DND-41 (cell line): ENCODE data around the gene MYL3.

ENCODE experiments used
- ATAC-seq: fragments of 200-7000 bp; cut with Tn5 transposase; 3 replicates; pipeline ENCODE4 v1.9.1; 2021; ENCODE audit warnings: low read depth; ENCODE audit not compliant: insufficient read depth
- DNase-seq: peaks from one replicate; pipeline ENCODE4 v3.0.0-alpha.2; 2020
- H2AFZ ChIP-seq: 2 replicates; pipeline ENCODE4 v1.6.0; 2012; ENCODE audit warnings: low read depth, low read length
- H3K27ac ChIP-seq: 2 replicates; pipeline ENCODE4 v1.5.1; 2012; ENCODE audit warnings: low read length, inconsistent platforms
- H3K27me3 ChIP-seq: fragments of 200-600 bp; sonication (generic); 2 replicates; pipeline ENCODE4 v1.6.0; 2012; ENCODE audit warnings: low read length, mild to moderate bottlenecking, inconsistent platforms; ENCODE audit not compliant: insufficient read depth, poor library complexity
- H3K36me3 ChIP-seq: 2 replicates; pipeline ENCODE4 v1.5.1; 2012; ENCODE audit warnings: low read length, inconsistent platforms; ENCODE audit not compliant: insufficient read depth
- H3K4me1 ChIP-seq: 2 replicates; pipeline ENCODE4 v1.5.1; 2012; ENCODE audit warnings: mild to moderate bottlenecking, low read length; ENCODE audit not compliant: insufficient read depth
- H3K4me2 ChIP-seq: 2 replicates; pipeline ENCODE4 v1.6.0; 2012; ENCODE audit warnings: mild to moderate bottlenecking, moderate library complexity, low read length, inconsistent platforms; ENCODE audit not compliant: insufficient read depth
- H3K4me3 ChIP-seq, 2 experiments: fragments of 200-600 bp in 1 of 2; shearing (Covaris generic) in 1 of 2; 2 replicates each; pipeline ENCODE4 v1.5.1; 2012 to 2016; ENCODE audit warnings: inconsistent platforms in 2 of 2, low read length in 2 of 2, mild to moderate bottlenecking in 2 of 2, low read depth in 1 of 2, moderate library complexity in 1 of 2
- H3K79me2 ChIP-seq: 2 replicates; pipeline ENCODE4 v1.6.0; 2012; ENCODE audit warnings: low read length, inconsistent platforms; ENCODE audit not compliant: insufficient read depth
- H3K9ac ChIP-seq: 2 replicates; pipeline ENCODE4 v1.6.0; 2012; ENCODE audit warnings: low read depth, mild to moderate bottlenecking, inconsistent platforms, low read length, moderate library complexity
- H3K9me3 ChIP-seq: 2 replicates; pipeline ENCODE4 v1.5.1; 2012; ENCODE audit warnings: low read length, moderate library complexity, mild to moderate bottlenecking, inconsistent platforms; ENCODE audit not compliant: insufficient read depth, severe bottlenecking
- H4K20me1 ChIP-seq: 2 replicates; pipeline ENCODE4 v1.6.0; 2012; ENCODE audit warnings: low read length; ENCODE audit not compliant: insufficient read depth
- EZH2 ChIP-seq: IDR thresholded peaks from 3 replicates; pipeline ENCODE4 v1.6.1; 2012; ENCODE audit warnings: borderline replicate concordance, low read depth, mild to moderate bottlenecking, moderate library complexity, low read length, inconsistent platforms; ENCODE audit not compliant: severe bottlenecking
- TF ChIP-seq, protein P1 (sequence below): IDR thresholded peaks from 2 replicates; pipeline ENCODE4 v1.5.1; 2012; ENCODE audit warnings: borderline replicate concordance, low read length, moderate library complexity, mild to moderate bottlenecking; ENCODE audit not compliant: poor library complexity, severe bottlenecking; ENCODE audit errors: extremely low read depth

Gene MYL3

DNA sequence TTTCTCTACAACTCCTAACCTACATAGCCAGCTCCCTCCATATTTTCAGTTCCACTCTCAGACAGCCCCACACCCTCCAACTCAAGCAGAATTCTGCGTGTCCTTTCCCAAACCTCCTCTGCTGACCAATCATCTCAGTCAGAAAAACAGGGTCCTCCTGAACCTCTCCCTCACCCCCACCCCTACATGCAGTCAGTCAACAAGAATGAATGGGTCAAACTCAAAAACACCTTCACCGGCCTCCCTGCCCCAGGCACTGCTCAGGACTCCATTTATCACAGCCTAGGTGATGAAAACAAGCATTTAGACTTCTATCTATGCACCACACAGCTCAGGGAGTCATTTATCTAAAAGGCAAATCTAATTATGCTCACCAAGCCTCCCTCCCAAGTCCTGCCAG lies 32.4 kb downstream of the MYL3 start:
- no peaks in the 10 kb centered on the region for H3K79me2 ChIP-seq
- H3K27me3 ChIP-seq = no peaks in the 10 kb centered on the region
- DNase-seq (no peak), ATAC-seq (no peak)
- no peaks in the 10 kb centered on the region for H3K9me3 ChIP-seq
- TF ChIP-seq, protein P1, sequence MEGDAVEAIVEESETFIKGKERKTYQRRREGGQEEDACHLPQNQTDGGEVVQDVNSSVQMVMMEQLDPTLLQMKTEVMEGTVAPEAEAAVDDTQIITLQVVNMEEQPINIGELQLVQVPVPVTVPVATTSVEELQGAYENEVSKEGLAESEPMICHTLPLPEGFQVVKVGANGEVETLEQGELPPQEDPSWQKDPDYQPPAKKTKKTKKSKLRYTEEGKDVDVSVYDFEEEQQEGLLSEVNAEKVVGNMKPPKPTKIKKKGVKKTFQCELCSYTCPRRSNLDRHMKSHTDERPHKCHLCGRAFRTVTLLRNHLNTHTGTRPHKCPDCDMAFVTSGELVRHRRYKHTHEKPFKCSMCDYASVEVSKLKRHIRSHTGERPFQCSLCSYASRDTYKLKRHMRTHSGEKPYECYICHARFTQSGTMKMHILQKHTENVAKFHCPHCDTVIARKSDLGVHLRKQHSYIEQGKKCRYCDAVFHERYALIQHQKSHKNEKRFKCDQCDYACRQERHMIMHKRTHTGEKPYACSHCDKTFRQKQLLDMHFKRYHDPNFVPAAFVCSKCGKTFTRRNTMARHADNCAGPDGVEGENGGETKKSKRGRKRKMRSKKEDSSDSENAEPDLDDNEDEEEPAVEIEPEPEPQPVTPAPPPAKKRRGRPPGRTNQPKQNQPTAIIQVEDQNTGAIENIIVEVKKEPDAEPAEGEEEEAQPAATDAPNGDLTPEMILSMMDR = no peak
- no peak for TF ChIP-seq EZH2
- H3K36me3 ChIP-seq = no peaks in the 10 kb centered on the region
- no peak overlapping the region for H3K27ac ChIP-seq
- no peaks in the 10 kb centered on the region for H4K20me1 ChIP-seq
- H3K9ac ChIP-seq = no peak overlapping the region
- H3K4me2 ChIP-seq = no peak overlapping the region
- no peak overlapping the region for H2AFZ ChIP-seq
- H3K4me3 ChIP-seq = no peak overlapping the region
- H3K4me1 ChIP-seq = peaks cover 11% of the 10 kb centered on the region; the same call in 1 of the 2 replicates

DNA sequence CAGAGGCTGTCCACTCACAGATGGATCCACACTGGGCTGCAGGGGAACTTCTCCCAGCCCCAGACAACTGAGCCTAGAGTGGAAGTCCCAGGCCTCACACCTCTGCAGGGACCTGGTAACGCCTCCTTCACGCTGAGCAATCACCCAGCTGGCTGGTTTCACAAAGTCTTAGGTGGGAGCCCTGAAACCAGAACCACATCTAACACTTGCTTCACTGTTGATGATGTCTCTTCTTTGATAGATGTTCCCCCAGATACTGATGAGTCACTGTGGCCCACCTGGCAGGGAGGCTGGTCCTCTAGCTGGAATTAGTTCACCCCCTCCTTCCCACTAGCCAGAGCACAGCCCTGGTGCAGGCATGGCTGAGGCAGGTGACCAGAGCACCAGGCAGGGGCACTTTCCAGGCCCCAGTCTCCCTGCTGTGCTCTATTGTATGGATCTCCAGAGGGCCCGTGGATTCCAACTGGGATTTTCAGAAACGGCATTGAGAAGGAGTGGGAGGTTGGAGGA lies 33.5 kb downstream of the MYL3 start:
- ATAC-seq (peak; percentile 96), DNase-seq (peak; percentile 72)
- Histone ChIP-seq H2AFZ (no peak overlapping the region), H3K27ac (no peak overlapping the region), H3K9me3 (no peaks in the 10 kb centered on the region), H3K36me3 (no peaks in the 10 kb centered on the region), H3K9ac (no peak overlapping the region), H3K4me2 (no peak overlapping the region), H3K4me3 (no peak overlapping the region), H3K27me3 (no peaks in the 10 kb centered on the region), H3K79me2 (no peaks in the 10 kb centered on the region), H4K20me1 (no peaks in the 10 kb centered on the region), H3K4me1 (peaks cover 11% of the 10 kb centered on the region; the same call in 1 of the 2 replicates)
- no peak for TF ChIP-seq EZH2
- TF ChIP-seq, protein P1 = no peak

DNA sequence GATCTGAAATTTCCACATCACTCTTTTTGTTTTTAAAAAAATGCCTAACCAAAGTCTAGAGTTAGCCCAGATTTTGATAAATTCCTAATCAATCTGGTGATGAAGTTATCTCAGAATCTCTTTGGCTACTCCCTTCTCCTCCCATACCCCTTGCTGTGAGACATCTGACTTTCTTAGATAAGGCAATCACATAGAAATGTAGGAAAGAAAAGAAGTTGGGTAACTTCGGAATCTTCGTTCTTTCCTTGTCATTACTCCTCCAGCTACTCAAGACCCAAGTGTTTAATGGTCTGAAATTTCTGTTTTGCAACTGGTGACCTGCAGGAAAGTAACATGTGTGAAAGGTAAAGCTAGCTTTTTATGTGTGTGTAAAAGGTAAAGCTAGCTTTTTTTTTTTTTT lies 37.8 kb downstream of the MYL3 start:
- Histone ChIP-seq H3K4me2 (no peak overlapping the region), H3K79me2 (no peaks in the 10 kb centered on the region), H3K9ac (no peak overlapping the region), H4K20me1 (no peaks in the 10 kb centered on the region), H3K4me1 (peaks cover 11% of the 10 kb centered on the region; the same call in 1 of the 2 replicates), H3K4me3 (no peak overlapping the region), H3K27me3 (no peaks in the 10 kb centered on the region), H3K27ac (no peak overlapping the region), H2AFZ (no peak overlapping the region), H3K36me3 (no peaks in the 10 kb centered on the region), H3K9me3 (peaks cover 10% of the 10 kb centered on the region)
- TF ChIP-seq, protein P1 = no peak
- TF ChIP-seq EZH2 = no peak
- ATAC-seq = no peak
- no peak for DNase-seq
